Endothelial cell of umbilical vein (primary cell): ENCODE data around the gene TAGLN2.

Experiments
- CTCF ChIP-seq, 2 donors: IDR thresholded peaks; 1 replicate in 1 of 2; 2 replicates in 1 of 2; pipeline ENCODE4 v1.5.1; 2011; ENCODE audit warnings: low read length in 2 of 2, mild to moderate bottlenecking in 2 of 2, moderate library complexity in 2 of 2, control low read depth in 1 of 2, inconsistent platforms in 1 of 2, low read depth in 1 of 2; ENCODE audit not compliant: insufficient read depth in 1 of 2; ENCODE audit errors: extremely low read depth in 1 of 2
- EZH2 ChIP-seq: IDR thresholded peaks from 2 replicates; pipeline ENCODE4 v1.6.1; 2012; ENCODE audit warnings: borderline replicate concordance, low read depth, mild to moderate bottlenecking, moderate library complexity, low read length, inconsistent platforms; ENCODE audit not compliant: severe bottlenecking
- FOS ChIP-seq: IDR thresholded peaks from 2 replicates; pipeline ENCODE4 v1.6.1; 2011; ENCODE audit warnings: mild to moderate bottlenecking, low read length, moderate library complexity, borderline replicate concordance; ENCODE audit not compliant: insufficient read depth
- JUN ChIP-seq: IDR thresholded peaks from 2 replicates; pipeline ENCODE4 v1.6.1; 2011; ENCODE audit warnings: borderline replicate concordance, low read depth; ENCODE audit not compliant: insufficient read length, insufficient read depth
- MAX ChIP-seq: IDR thresholded peaks from 2 replicates; pipeline ENCODE4 v1.6.1; 2011; ENCODE audit not compliant: insufficient read depth, insufficient read length
- MYC ChIP-seq: IDR thresholded peaks from one replicate; pipeline ENCODE4 v1.6.1; 2011; ENCODE audit warnings: mild to moderate bottlenecking, low read depth, low read length
- POLR2A ChIP-seq: IDR thresholded peaks from 2 replicates; pipeline ENCODE4 v1.6.1; 2012; ENCODE audit warnings: low read depth, mild to moderate bottlenecking, control low read depth, low read length

GRCh38 chr1:159933347-159933746 lies 8.0 kb upstream of the TAGLN2 start:
- TF ChIP-seq CTCF (IDR thresholded peaks at IDR 0.05; ENCODE audit: extremely low read depth in 1 of 2, insufficient read depth in 1 of 2, low read depth in 1 of 2, low read length in 2 of 2) (no peak), EZH2 (no peak), MYC (no peak), POLR2A (no peak), MAX (no peak), FOS (no peak), JUN (no peak)
